Nephron progenitor cell (in vitro differentiated cells): ENCODE data around the gene EVA1A.

Source experiments
- DNase-seq: peaks from one replicate; pipeline ENCODE4 v3.0.0; 2021
- H3K27ac Mint-ChIP-seq: 2 replicates; pipeline ENCODE4 v1.8.0; 2021; ENCODE audit warnings: mild to moderate bottlenecking, moderate library complexity, mixed read lengths
- H3K27me3 Mint-ChIP-seq: 2 replicates; pipeline ENCODE4 v1.8.0; 2021; ENCODE audit warnings: mild to moderate bottlenecking, low read depth, mixed read lengths; ENCODE audit not compliant: poor library complexity
- H3K36me3 Mint-ChIP-seq: 2 replicates; pipeline ENCODE4 v1.8.0; 2021; ENCODE audit warnings: low read depth, mixed read lengths
- H3K4me1 Mint-ChIP-seq: 2 replicates; pipeline ENCODE4 v1.8.0; 2021; ENCODE audit warnings: mixed read lengths
- H3K4me3 Mint-ChIP-seq: 2 replicates; pipeline ENCODE4 v1.8.0; 2021; ENCODE audit warnings: mild to moderate bottlenecking, moderate library complexity, mixed read lengths
- H3K9me3 Mint-ChIP-seq: 2 replicates; pipeline ENCODE4 v1.8.0; 2021; ENCODE audit warnings: mild to moderate bottlenecking, moderate library complexity, mixed read lengths
- TF ChIP-seq, protein P1 (sequence below): fragments of 200-600 bp; sonication (generic); IDR thresholded peaks from 2 replicates; pipeline ENCODE4 v1.5.0; 2021; ENCODE audit warnings: antibody characterized with exemption

EVA1A gene

DNA sequence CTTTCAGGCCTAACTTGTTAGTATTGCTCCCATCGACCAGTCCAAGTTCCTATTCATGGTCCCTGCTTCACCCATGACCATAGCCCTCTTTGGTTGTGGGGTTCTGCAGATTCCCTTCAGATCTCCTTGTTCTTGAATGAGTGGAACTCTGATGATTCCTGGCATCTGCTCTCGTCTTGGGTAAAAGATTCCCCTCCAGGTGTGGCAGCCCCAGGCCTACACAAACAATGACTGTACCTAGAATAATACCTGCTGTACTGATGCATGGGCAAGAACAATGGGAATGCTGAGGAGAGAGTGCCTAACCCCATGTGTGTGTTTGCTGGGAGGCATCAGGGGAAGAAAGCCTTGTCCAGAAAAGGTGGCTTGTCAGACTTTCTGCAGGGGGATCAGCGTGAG lies 46.7 kb upstream of the EVA1A start:
- Mint-ChIP-seq H3K27ac (no peak overlapping the region), H3K4me1 (peaks cover 48% of the 10 kb centered on the region), H3K36me3 (no peaks in the 10 kb centered on the region), H3K27me3 (peaks cover 23% of the 10 kb centered on the region), H3K4me3 (no peak overlapping the region), H3K9me3 (no peaks in the 10 kb centered on the region)
- TF ChIP-seq, protein P1, sequence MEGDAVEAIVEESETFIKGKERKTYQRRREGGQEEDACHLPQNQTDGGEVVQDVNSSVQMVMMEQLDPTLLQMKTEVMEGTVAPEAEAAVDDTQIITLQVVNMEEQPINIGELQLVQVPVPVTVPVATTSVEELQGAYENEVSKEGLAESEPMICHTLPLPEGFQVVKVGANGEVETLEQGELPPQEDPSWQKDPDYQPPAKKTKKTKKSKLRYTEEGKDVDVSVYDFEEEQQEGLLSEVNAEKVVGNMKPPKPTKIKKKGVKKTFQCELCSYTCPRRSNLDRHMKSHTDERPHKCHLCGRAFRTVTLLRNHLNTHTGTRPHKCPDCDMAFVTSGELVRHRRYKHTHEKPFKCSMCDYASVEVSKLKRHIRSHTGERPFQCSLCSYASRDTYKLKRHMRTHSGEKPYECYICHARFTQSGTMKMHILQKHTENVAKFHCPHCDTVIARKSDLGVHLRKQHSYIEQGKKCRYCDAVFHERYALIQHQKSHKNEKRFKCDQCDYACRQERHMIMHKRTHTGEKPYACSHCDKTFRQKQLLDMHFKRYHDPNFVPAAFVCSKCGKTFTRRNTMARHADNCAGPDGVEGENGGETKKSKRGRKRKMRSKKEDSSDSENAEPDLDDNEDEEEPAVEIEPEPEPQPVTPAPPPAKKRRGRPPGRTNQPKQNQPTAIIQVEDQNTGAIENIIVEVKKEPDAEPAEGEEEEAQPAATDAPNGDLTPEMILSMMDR: no peak
- no peak for DNase-seq

DNA sequence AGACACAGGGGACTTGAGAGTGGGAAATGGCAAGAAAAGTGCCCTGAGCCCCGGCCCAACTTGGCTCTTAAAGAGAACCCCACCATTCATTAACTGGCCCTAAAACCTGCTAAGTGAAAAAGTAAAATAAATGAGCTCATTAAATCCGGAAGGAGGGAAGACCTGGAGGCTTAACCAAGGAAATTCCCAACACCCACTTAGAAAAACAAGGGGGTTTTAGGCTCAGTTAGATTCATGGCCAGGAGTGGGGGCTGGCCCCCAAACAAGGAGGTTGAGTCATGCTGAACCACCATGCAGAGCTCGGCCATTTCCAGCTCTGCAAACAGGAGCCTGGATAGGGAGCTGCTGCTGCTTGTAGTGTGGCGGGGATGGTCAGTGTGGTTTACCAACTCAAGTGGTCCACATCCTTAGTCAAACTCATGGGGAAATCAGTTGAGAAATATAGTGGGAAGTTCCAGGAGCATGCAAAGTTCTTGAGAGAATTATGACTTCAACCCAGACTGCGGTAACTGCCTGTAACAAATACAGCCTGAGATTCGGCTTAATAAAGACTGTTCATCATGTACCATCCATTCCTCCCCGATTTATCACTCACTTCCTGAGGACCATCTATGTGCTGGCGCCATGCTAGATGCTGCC lies 46.1 kb upstream of the EVA1A start:
- DNase-seq: no peak
- Mint-ChIP-seq H3K4me1 (peaks cover 48% of the 10 kb centered on the region), H3K9me3 (no peaks in the 10 kb centered on the region), H3K27me3 (peaks cover 21% of the 10 kb centered on the region), H3K36me3 (no peaks in the 10 kb centered on the region), H3K4me3 (no peak overlapping the region), H3K27ac (no peak overlapping the region)
- TF ChIP-seq, protein P1: no peak

DNA sequence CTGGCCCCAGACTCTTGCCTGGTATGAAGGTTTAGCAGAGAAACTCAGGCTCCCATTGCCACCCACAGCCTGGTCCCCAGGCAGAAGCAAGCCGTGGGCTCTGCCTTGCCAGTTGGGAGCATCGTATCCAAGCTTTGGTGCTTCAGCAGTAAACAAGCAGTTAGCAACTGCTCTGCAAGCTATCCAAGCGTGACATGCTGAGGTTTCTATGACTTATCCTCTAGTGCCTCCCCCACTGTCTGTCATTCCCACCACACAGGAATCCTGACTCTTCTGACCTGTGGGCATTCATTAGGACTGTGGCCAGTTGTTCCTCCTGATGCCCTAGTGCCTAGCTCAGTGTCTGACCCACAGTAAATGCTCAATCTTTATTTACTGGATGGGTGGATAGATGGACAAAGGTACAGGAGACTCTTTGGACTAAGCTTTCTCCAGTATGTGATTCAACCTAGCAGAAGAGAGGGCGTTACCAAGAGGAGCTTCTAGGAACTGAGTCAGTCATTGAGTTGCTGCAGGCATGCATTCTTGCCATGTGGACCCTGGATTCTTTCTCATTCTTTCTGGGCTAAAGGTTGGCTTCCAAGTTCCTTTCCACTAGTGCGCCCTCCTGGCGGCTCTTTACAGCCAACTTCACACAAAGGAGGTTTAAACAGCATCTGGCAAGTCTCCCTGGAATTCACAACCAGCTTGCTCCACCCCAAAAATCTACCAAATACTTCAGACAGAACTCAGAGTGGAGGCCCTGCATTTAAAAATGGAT lies 45.2 kb upstream of the EVA1A start:
- H3K4me1 Mint-ChIP-seq: peaks cover 48% of the 10 kb centered on the region
- H3K27ac Mint-ChIP-seq: no peak overlapping the region
- no peaks in the 10 kb centered on the region for H3K36me3 Mint-ChIP-seq
- H3K4me3 Mint-ChIP-seq: no peak overlapping the region
- no peak for DNase-seq
- TF ChIP-seq, protein P1: no peak
- H3K27me3 Mint-ChIP-seq: peaks cover 17% of the 10 kb centered on the region
- no peaks in the 10 kb centered on the region for H3K9me3 Mint-ChIP-seq

DNA sequence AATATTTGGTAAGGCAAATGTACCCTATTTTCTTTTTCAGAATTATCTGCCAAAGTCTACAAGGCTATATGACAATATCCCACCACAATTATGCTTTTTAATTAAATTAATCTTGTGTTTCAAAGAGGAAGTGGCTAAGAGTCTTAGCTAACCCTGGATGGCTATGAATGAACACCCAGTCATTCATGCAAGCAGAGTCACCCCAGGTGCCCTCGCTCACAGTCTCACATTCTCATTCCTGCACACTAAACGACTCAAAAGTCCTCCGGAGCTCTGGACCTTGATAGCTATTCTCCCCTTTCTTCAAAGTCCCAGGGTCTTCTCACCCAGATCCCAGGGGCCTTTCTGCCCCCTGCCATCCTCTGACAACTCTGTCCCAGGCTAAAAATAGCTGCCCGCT lies 43.7 kb upstream of the EVA1A start:
- H3K9me3 Mint-ChIP-seq: no peaks in the 10 kb centered on the region

DNA sequence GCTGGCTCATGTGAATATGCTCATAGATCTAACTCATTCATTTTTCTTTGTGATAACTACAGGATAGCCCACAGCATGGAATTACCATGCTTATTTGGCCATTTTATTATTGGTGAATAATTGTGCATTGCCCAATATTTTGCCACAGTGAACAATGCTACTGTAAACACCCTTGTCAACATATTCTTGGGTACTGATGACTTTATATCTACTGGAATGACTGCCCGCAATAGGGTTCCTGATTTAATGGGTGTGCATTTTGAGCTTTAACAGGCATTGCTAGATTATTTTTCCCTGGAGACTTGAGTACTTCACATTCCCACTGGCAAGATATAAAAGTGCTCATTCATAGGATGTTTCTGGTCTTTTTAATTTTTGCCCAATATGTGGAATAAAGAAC lies 42.7 kb upstream of the EVA1A start:
- DNase-seq: no peak
- H3K9me3 Mint-ChIP-seq: no peaks in the 10 kb centered on the region
- H3K27ac Mint-ChIP-seq: no peak overlapping the region
- H3K4me1 Mint-ChIP-seq: peaks cover 39% of the 10 kb centered on the region
- H3K4me3 Mint-ChIP-seq: no peak overlapping the region
- TF ChIP-seq, protein P1: no peak
- peaks cover 2% of the 10 kb centered on the region for H3K27me3 Mint-ChIP-seq
- no peaks in the 10 kb centered on the region for H3K36me3 Mint-ChIP-seq

More for the DNA sequence above, 43.7 kb upstream of the EVA1A start:
- peaks cover 48% of the 10 kb centered on the region for H3K4me1 Mint-ChIP-seq
- TF ChIP-seq, protein P1: no peak
- no peaks in the 10 kb centered on the region for H3K36me3 Mint-ChIP-seq
- H3K27me3 Mint-ChIP-seq: peaks cover 7% of the 10 kb centered on the region
- peak overlapping the region; percentile 16 for H3K27ac Mint-ChIP-seq
- DNase-seq: no peak
- H3K4me3 Mint-ChIP-seq: no peak overlapping the region
